H1 (cell line): ENCODE data around the gene TBC1D19. TPM values are rescaled to one million over a fixed set of nuclear protein-coding genes. Genes with fewer than 3 reads are reported as not detected.

Source experiments
- CTCF ChIA-PET: fragments of 300-600 bp; sonication (Branson Sonifier 250); formaldehyde crosslinking; loops from one replicate; lab custom pipeline; 2021; ENCODE audit not compliant: partially characterized antibody; lab: Charles Lee
- POLR2A ChIA-PET: fragments of 300-600 bp; sonication (Branson Sonifier 250); formaldehyde crosslinking; loops from one replicate; lab custom pipeline; 2021; ENCODE audit warnings: inconsistent platforms; ENCODE audit not compliant: partially characterized antibody; lab: Charles Lee
- DNase-seq, 2 experiments: peaks; one replicate each; pipeline versions ENCODE4 v3.0.0 to v3.0.0-alpha.2; 2010 to 2022; ENCODE audit warnings: low spot score in 2 of 2, low read depth in 1 of 2, mixed read lengths in 1 of 2
- FAIRE-seq: peaks from 2 replicates; lab custom pipeline; 2011; peaks lifted over from hg19 to GRCh38; lab: Jason Lieb, UNC
- H2AFZ ChIP-seq: 2 replicates; pipeline ENCODE4 v1.8.1; 2012; ENCODE audit warnings: low read length, inconsistent platforms
- H2AK5ac ChIP-seq: 2 replicates; pipeline ENCODE4 v1.6.1; 2013; ENCODE audit warnings: low read depth, low read length
- H2BK120ac ChIP-seq: replicated peaks from 2 replicates; pipeline ENCODE3; 2013; ENCODE audit warnings: low read depth, low read length, inconsistent platforms
- H2BK12ac ChIP-seq: 2 replicates; pipeline ENCODE4 v1.6.1; 2013; ENCODE audit warnings: low read depth, low read length
- H2BK15ac ChIP-seq: 2 replicates; pipeline ENCODE4 v1.6.1; 2013; ENCODE audit warnings: low read length
- H2BK20ac ChIP-seq: 2 replicates; pipeline ENCODE4 v1.6.1; 2013; ENCODE audit warnings: low read length
- H2BK5ac ChIP-seq: 2 replicates; pipeline ENCODE4 v1.6.1; 2013; ENCODE audit warnings: low read depth, low read length
- H3K14ac ChIP-seq: 2 replicates; pipeline ENCODE4 v1.6.1; 2013; ENCODE audit warnings: inconsistent platforms; ENCODE audit not compliant: insufficient read length
- H3K18ac ChIP-seq: 2 replicates; pipeline ENCODE4 v1.6.1; 2013; ENCODE audit warnings: low read length; ENCODE audit errors: extremely low read depth
- H3K23ac ChIP-seq: 2 replicates; pipeline ENCODE4 v1.6.1; 2013; ENCODE audit warnings: inconsistent platforms; ENCODE audit not compliant: insufficient read length
- H3K23me2 ChIP-seq: 2 replicates; pipeline ENCODE4 v1.6.1; 2013; ENCODE audit warnings: low read depth, low read length
- H3K27ac ChIP-seq: 2 replicates; pipeline ENCODE4 v1.6.1; 2011; ENCODE audit warnings: low read depth, low read length, inconsistent platforms
- H3K27me3 ChIP-seq, 4 experiments: replicated peaks in 1 of 4; 1 replicate in 1 of 4; 2 replicates in 3 of 4; pipeline versions ENCODE4 v1.6.1 to v1.8.1; 2011 to 2013; ENCODE audit warnings: low read length in 3 of 4, mild to moderate bottlenecking in 3 of 4, inconsistent platforms in 2 of 4, mixed read lengths in 2 of 4, moderate library complexity in 1 of 4; ENCODE audit not compliant: control insufficient read depth in 3 of 4, insufficient read depth in 3 of 4; ENCODE audit errors: extremely low read depth in 1 of 4
- H3K36me3 ChIP-seq, 4 experiments: 2 replicates each; pipeline versions ENCODE4 v1.6.1 to v1.8.1; 2011 to 2013; ENCODE audit warnings: mild to moderate bottlenecking in 4 of 4, low read length in 3 of 4, moderate library complexity in 2 of 4, control low read depth in 1 of 4, inconsistent platforms in 1 of 4; ENCODE audit not compliant: insufficient read depth in 4 of 4, control insufficient read depth in 2 of 4
- H3K4ac ChIP-seq: replicated peaks from 2 replicates; pipeline ENCODE3; 2013; ENCODE audit warnings: low read length, low read depth, mixed read lengths, inconsistent platforms; ENCODE audit not compliant: insufficient read length
- H3K4me1 ChIP-seq, 4 experiments: replicated peaks in 1 of 4; 1 replicate in 1 of 4; 2 replicates in 3 of 4; pipeline versions ENCODE4 v1.6.1 to v1.8.1; 2011 to 2013; ENCODE audit warnings: low read length in 3 of 4, inconsistent platforms in 2 of 4, mixed read lengths in 1 of 4; ENCODE audit not compliant: insufficient read depth in 4 of 4, control insufficient read depth in 3 of 4
- H3K4me2 ChIP-seq, 2 experiments: 2 replicates each; pipeline versions ENCODE4 v1.6.1 to v1.8.1; 2011 to 2013; ENCODE audit warnings: low read depth in 2 of 2, low read length in 2 of 2, control low read depth in 1 of 2, inconsistent platforms in 1 of 2, mild to moderate bottlenecking in 1 of 2; ENCODE audit not compliant: insufficient read depth in 1 of 2
- H3K4me3 ChIP-seq, 4 experiments: fragments of 200-600, 300-600 bp in 1 of 4; sonication (generic), shearing (Covaris generic), sonication (Bioruptor Twin) in 1 of 4; 2 replicates each; pipeline versions ENCODE4 v1.5.1 to v1.8.1; 2011 to 2016; ENCODE audit warnings: low read length in 4 of 4, low read depth in 3 of 4, control low read depth in 2 of 4, inconsistent platforms in 2 of 4, mild to moderate bottlenecking in 2 of 4, mixed read lengths in 1 of 4, moderate library complexity in 1 of 4; ENCODE audit not compliant: insufficient read depth in 2 of 4; ENCODE audit errors: extremely low read depth in 1 of 4
- H3K56ac ChIP-seq: replicated peaks from 2 replicates; pipeline ENCODE3; 2013; ENCODE audit warnings: low read depth, mild to moderate bottlenecking, mixed read lengths, low read length, inconsistent platforms; ENCODE audit not compliant: insufficient read length
- H3K79me1 ChIP-seq: 2 replicates; pipeline ENCODE4 v1.6.1; 2013; ENCODE audit warnings: low read depth, low read length, control low read depth
- H3K79me2 ChIP-seq, 2 experiments: 2 replicates each; pipeline versions ENCODE4 v1.6.1 to v1.8.1; 2012 to 2013; ENCODE audit warnings: low read length in 2 of 2, mild to moderate bottlenecking in 2 of 2, inconsistent platforms in 1 of 2; ENCODE audit not compliant: insufficient read depth in 2 of 2, control insufficient read depth in 1 of 2
- H3K9ac ChIP-seq, 4 experiments: replicated peaks in 1 of 4; 1 replicate in 1 of 4; 2 replicates in 3 of 4; pipeline versions ENCODE4 v1.6.1 to v1.8.1; 2011 to 2013; ENCODE audit warnings: low read depth in 3 of 4, low read length in 3 of 4, control low read depth in 2 of 4, mild to moderate bottlenecking in 2 of 4, moderate library complexity in 2 of 4, inconsistent platforms in 1 of 4; ENCODE audit errors: extremely low read depth in 1 of 4
- H3K9me3 ChIP-seq, 2 experiments: 2 replicates each; pipeline versions ENCODE4 v1.6.1 to v1.8.1; 2012 to 2013; ENCODE audit warnings: mild to moderate bottlenecking in 2 of 2, moderate library complexity in 2 of 2, control low read depth in 1 of 2, inconsistent platforms in 1 of 2, low read depth in 1 of 2, low read length in 1 of 2, mixed read lengths in 1 of 2; ENCODE audit not compliant: insufficient read depth in 2 of 2
- H4K20me1 ChIP-seq, 2 experiments: replicated peaks in 1 of 2; 2 replicates each; pipeline versions ENCODE3 to v1.8.1; 2011 to 2013; ENCODE audit warnings: inconsistent platforms in 2 of 2, low read length in 2 of 2, mild to moderate bottlenecking in 1 of 2; ENCODE audit not compliant: insufficient read depth in 2 of 2, control insufficient read depth in 1 of 2
- H4K5ac ChIP-seq: 2 replicates; pipeline ENCODE4 v1.6.1; 2013; ENCODE audit warnings: low read length, low read depth, mixed read lengths, inconsistent platforms; ENCODE audit not compliant: insufficient read length
- H4K8ac ChIP-seq: 2 replicates; pipeline ENCODE4 v1.8.0; 2013; ENCODE audit warnings: mild to moderate bottlenecking, moderate library complexity, low read length, inconsistent platforms; ENCODE audit not compliant: insufficient read depth; ENCODE audit errors: extremely low read depth
- H4K91ac ChIP-seq: replicated peaks from 2 replicates; pipeline ENCODE3; 2013; ENCODE audit warnings: low read length, mixed read lengths, inconsistent platforms; ENCODE audit not compliant: insufficient read length
- CEBPB ChIP-seq: IDR thresholded peaks from 2 replicates; pipeline ENCODE4 v1.6.1; 2012; ENCODE audit warnings: low read depth, low read length
- KDM1A ChIP-seq: fragments of 200-600, 300-600 bp; sonication (generic); IDR thresholded peaks from 2 replicates; pipeline ENCODE4 v1.7.1; 2016; ENCODE audit warnings: mild to moderate bottlenecking, low read length, borderline replicate concordance
- MAFK ChIP-seq: IDR thresholded peaks from 2 replicates; pipeline ENCODE4 v1.6.1; 2012; ENCODE audit warnings: low read depth, mild to moderate bottlenecking, improper control_type of control experiment, low read length
- RFX5 ChIP-seq: IDR thresholded peaks from 2 replicates; pipeline ENCODE4 v1.6.1; 2011; ENCODE audit warnings: low read depth, low read length, improper control_type of control experiment, borderline replicate concordance
- RXRA ChIP-seq: IDR thresholded peaks from 2 replicates; pipeline ENCODE4 v1.6.1; 2011; ENCODE audit warnings: low read depth, mild to moderate bottlenecking, low read length, moderate library complexity; ENCODE audit not compliant: insufficient read depth
- SAP30 ChIP-seq: fragments of 300-600 bp; sonication (generic); IDR thresholded peaks from 2 replicates; pipeline ENCODE4 v1.7.1; 2012; ENCODE audit warnings: low read length, moderate library complexity, mild to moderate bottlenecking, inconsistent platforms; ENCODE audit not compliant: insufficient read depth, insufficient replicate concordance
- SIN3A ChIP-seq, 2 experiments: IDR thresholded peaks in 1 of 2; conservative IDR thresholded peaks in 1 of 2; 2 replicates each; pipeline ENCODE4 v1.6.1; 2011 to 2012; ENCODE audit warnings: low read length in 2 of 2, improper control_type of control experiment in 1 of 2, low read depth in 1 of 2, mild to moderate bottlenecking in 1 of 2
- SRF ChIP-seq: IDR thresholded peaks from 2 replicates; pipeline ENCODE4 v1.6.1; 2011; ENCODE audit warnings: mild to moderate bottlenecking, low read depth, low read length, moderate library complexity
- TCF12 ChIP-seq: IDR thresholded peaks from 2 replicates; pipeline ENCODE4 v1.6.1; 2011; ENCODE audit warnings: low read depth, mild to moderate bottlenecking, low read length
- YY1 ChIP-seq: IDR thresholded peaks from 2 replicates; pipeline ENCODE4 v1.6.1; 2011; ENCODE audit warnings: low read depth, mild to moderate bottlenecking, low read length
- WGBS, 2 experiments: shearing (Covaris generic) in 1 of 2; methylation state at CpG; one replicate each; pipeline versions ENCODE4 v1.1.6 to v1.1.7; 2013 to 2015; ENCODE audit warnings: low lambda C conversion rate in 2 of 2, mixed read lengths in 2 of 2, inconsistent platforms in 1 of 2, low coverage in 1 of 2, missing lambda C conversion rate in 1 of 2; ENCODE audit not compliant: insufficient replicate concordance in 2 of 2, insufficient coverage in 1 of 2, insufficient read length in 1 of 2; ENCODE audit errors: extremely low coverage in 1 of 2, missing lambda C conversion rate in 1 of 2; 5-methylcytosine and 5-hydroxymethylcytosine counted together
- polyA plus RNA-seq, 7 experiments: library from polyadenylated mRNA; depleted of rRNA in 3 of 7; stranded (reverse) in 5 of 7; unstranded in 2 of 7; fragments of >200 nt in 5 of 7; fragments of 200-250 nt in 2 of 7; gene quantifications; 1 replicate in 5 of 7; 2 replicates in 1 of 7; 4 replicates in 1 of 7; pipeline versions ENCODE4 v1.2.1 to v1.2.3, GENCODE V29; 2011 to 2013; ENCODE audit warnings: missing spikeins in 2 of 7, mixed read lengths in 2 of 7
- total RNA-seq: library from RNA; stranded (reverse); fragmentation: NEBNext Ultra II Directional; extraction: Animal tissue kit (Norgen Biotek cat#: 25700); gene quantifications from 2 replicates; pipeline ENCODE4 v1.2.1, GENCODE V29; 2021
- TF ChIP-seq, protein P1 (sequence below): IDR thresholded peaks from 2 replicates; pipeline ENCODE4 v1.6.1; 2012; ENCODE audit warnings: inconsistent platforms
- TF ChIP-seq, protein P2 (sequence below): IDR thresholded peaks from 2 replicates; pipeline ENCODE4 v1.6.1; 2012; ENCODE audit warnings: inconsistent platforms
- TF ChIP-seq, protein P3 (sequence below): IDR thresholded peaks from 2 replicates; pipeline ENCODE4 v1.6.1; 2011; ENCODE audit warnings: low read depth, mild to moderate bottlenecking, low read length; ENCODE audit not compliant: insufficient read depth

TBC1D19 gene
- total and polyA plus RNA-seq, 2 of the 8 experiments (the other 6 are each of a cell fraction or from before 2014, with no cell fraction given): 1.9 to 3.5 TPM

DNA sequence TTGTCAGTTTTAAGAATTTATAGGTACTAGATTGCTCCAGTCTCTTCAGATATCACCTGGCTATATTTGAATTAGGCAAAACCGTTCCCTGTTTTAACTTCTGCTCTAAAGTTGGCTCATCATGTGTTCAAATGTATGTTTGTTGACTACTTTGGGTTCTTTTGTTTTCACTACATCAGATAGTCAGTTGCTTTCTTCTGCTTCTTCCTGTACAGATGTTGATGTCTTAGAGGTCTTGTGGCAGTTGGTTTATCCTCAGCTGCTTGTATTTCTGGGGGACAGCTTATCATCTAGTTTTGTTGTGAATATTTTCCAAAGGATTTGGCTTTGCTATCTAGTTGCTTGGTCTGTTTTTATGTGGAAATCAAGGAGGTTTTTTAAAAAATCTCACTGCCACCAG is 28.0 kb downstream of the TBC1D19 start:
- no peaks in the 10 kb centered on the region for H4K20me1 ChIP-seq
- no peak overlapping the region for H3K9ac ChIP-seq
- no peak overlapping the region for H3K4me3 ChIP-seq
- no peak overlapping the region for H2BK20ac ChIP-seq
- H3K56ac ChIP-seq: no peak overlapping the region
- no peak overlapping the region for H3K23ac ChIP-seq
- no peaks in the 10 kb centered on the region for H3K36me3 ChIP-seq
- H4K91ac ChIP-seq: no peak overlapping the region
- H3K18ac ChIP-seq: no peak overlapping the region
- no peaks in the 10 kb centered on the region for H3K79me2 ChIP-seq
- H2BK15ac ChIP-seq: no peak overlapping the region
- 94% methylated on average over 1 of the region's 1 CpG; no CpG with 5 or more reads in 1 of the 2 experiments for WGBS, 2 experiments
- no peak for FAIRE-seq
- H2AFZ ChIP-seq: no peak overlapping the region
- DNase-seq: no peak
- no peak overlapping the region for H3K14ac ChIP-seq
- H2BK12ac ChIP-seq: no peak overlapping the region
- no peak overlapping the region for H4K5ac ChIP-seq
- no peaks in the 10 kb centered on the region for H3K9me3 ChIP-seq
- no peaks in the 10 kb centered on the region for H3K79me1 ChIP-seq
- H3K23me2 ChIP-seq: no peaks in the 10 kb centered on the region
- no peak overlapping the region for H2BK120ac ChIP-seq
- H4K8ac ChIP-seq: no peak overlapping the region
- POLR2A ChIA-PET: no interaction called here
- H3K27me3 ChIP-seq: no peaks in the 10 kb centered on the region
- CTCF ChIA-PET: interaction anchor here (1.0 kb wide), 1 partner anchor 153 kb away, joined by 3 read pairs; no protein-coding TSS in a partner anchor
- no peak overlapping the region for H3K4ac ChIP-seq
- no peak overlapping the region for H3K4me2 ChIP-seq
- no peak overlapping the region for H2AK5ac ChIP-seq
- peaks cover 0 to 2% (median 0%) of the 10 kb centered on the region in 4 experiments; a peak in 1 of 7 replicates for H3K4me1 ChIP-seq
- H3K27ac ChIP-seq: no peak overlapping the region
- no peak overlapping the region for H2BK5ac ChIP-seq
- no peak for TF ChIP-seq RXRA
- no peak for TF ChIP-seq MAFK
- no peak for TF ChIP-seq SAP30
- TF ChIP-seq CEBPB: no peak
- TF ChIP-seq SIN3A (conservative IDR thresholded peaks at IDR 0.05 in 1 of 2, IDR thresholded peaks at IDR 0.05 in 1 of 2; ENCODE audit: low read depth in 1 of 2, low read length in 2 of 2): no peak
- no peak for TF ChIP-seq YY1
- TF ChIP-seq, protein P1, sequence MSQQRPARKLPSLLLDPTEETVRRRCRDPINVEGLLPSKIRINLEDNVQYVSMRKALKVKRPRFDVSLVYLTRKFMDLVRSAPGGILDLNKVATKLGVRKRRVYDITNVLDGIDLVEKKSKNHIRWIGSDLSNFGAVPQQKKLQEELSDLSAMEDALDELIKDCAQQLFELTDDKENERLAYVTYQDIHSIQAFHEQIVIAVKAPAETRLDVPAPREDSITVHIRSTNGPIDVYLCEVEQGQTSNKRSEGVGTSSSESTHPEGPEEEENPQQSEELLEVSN: no peak
- TF ChIP-seq, protein P2, sequence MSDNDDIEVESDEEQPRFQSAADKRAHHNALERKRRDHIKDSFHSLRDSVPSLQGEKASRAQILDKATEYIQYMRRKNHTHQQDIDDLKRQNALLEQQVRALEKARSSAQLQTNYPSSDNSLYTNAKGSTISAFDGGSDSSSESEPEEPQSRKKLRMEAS: no peak
- TF ChIP-seq KDM1A: no peak
- no peak for TF ChIP-seq TCF12
- no peak for TF ChIP-seq SRF
- no peak for TF ChIP-seq RFX5
- TF ChIP-seq, protein P3, sequence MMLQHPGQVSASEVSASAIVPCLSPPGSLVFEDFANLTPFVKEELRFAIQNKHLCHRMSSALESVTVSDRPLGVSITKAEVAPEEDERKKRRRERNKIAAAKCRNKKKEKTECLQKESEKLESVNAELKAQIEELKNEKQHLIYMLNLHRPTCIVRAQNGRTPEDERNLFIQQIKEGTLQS: no peak
